Measurements from ENCODE around the gene ELK3.

Gene ELK3

GRCh38 chr12:96193725-96194575, at the start of gene ELK3:
Gene ELK3, plus strand, starts transcription at chr12:96194375.
- Mint-ChIP-seq H3K27me3 (peaks cover 8% of the 10 kb centered on the region), H3K4me1 (ENCODE audit: low read depth) (peaks cover 25% of the 10 kb centered on the region), H3K4me3 (peak within 1 kb of the TSS; percentile 91), H3K9me3 (no peaks in the 10 kb centered on the region), H3K36me3 (ENCODE audit: low read depth) (peaks cover 14% of the 10 kb centered on the region), H3K27ac (peak within 1 kb of the TSS; percentile 94)
- intact Hi-C loops (cut with micrococcal nuclease), result no loop called here

DNA sequence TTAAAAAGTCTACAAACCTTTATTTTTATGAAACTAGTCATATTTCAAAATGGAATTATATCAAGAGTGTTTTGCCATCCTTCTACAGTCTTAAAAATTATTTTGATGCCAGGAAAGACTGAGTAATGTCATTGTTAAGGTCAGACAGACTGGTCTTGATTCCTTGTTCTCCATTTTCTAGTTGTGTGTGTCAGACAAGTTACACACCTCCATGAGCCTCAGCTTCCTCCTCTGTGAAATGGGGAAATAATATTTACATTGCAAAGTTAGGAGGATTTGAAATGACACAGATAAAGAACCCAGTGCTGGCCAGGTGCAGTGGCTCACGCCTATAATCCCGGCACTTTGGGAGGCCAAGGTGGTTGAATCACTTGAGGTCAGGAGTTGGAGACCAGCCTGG, 47.4 kb upstream of the ELK3 start:
- Mint-ChIP-seq H3K9me3 (no peaks in the 10 kb centered on the region), H3K4me1 (ENCODE audit: low read depth) (peaks cover 33% of the 10 kb centered on the region), H3K4me3 (no peak overlapping the region), H3K27me3 (peaks cover 4% of the 10 kb centered on the region), H3K36me3 (ENCODE audit: low read depth) (no peaks in the 10 kb centered on the region), H3K27ac (no peak overlapping the region)
- intact Hi-C loops (cut with micrococcal nuclease), result no loop called here

DNA sequence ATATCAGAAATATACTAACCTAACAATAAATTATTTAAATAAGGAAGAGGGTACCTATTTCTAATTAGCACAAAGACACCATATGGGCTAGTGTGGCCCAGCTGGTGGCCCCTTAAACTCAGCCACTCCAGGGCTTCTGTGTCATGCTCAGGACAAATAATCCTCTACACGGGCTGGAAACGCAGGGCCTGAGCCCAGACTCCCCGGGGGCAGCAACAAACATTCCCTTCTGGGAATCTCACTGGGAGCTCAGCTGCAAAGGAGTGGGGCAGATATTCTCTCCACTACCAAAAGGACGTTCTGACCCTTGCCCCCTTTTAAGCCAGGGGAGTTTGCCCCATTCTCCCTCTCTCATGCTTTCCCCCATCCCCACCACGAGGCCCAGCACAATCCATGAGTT, 43.7 kb upstream of the ELK3 start:
- Mint-ChIP-seq H3K27me3 (no peaks in the 10 kb centered on the region), H3K9me3 (no peaks in the 10 kb centered on the region), H3K36me3 (ENCODE audit: low read depth) (no peaks in the 10 kb centered on the region), H3K4me3 (no peak overlapping the region), H3K27ac (no peak overlapping the region), H3K4me1 (ENCODE audit: low read depth) (peaks cover 5% of the 10 kb centered on the region)
- intact Hi-C loops (cut with micrococcal nuclease), result no loop called here

DNA sequence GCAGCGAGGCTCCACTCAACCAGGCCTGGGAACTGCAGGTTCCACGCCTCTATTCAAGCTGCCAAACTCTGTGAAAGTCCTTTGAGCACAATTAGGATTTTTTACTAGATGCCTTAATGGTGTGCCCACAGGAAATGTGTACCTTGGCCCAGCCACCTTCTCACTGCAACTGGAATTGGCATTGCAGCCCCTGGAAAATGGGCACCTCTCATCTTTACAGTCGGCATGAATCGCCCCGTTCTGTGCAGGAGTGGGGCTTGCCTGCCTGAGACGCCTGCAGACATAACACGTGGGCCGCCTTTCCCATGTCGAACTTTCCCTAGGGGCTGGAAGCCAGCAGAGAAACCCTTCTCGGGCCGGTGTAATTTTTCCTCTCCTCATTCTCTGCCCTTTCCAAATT, 42.0 kb upstream of the ELK3 start:
- Mint-ChIP-seq H3K27ac (no peak overlapping the region), H3K4me1 (ENCODE audit: low read depth) (no peaks in the 10 kb centered on the region), H3K4me3 (no peak overlapping the region), H3K36me3 (ENCODE audit: low read depth) (no peaks in the 10 kb centered on the region), H3K27me3 (no peaks in the 10 kb centered on the region), H3K9me3 (no peaks in the 10 kb centered on the region)
- intact Hi-C loops (cut with micrococcal nuclease), result no loop called here

GRCh38 chr12:96153131-96153725, 40.9 kb upstream of the ELK3 start:
- H3K27ac Mint-ChIP-seq, result no peak overlapping the region
- intact Hi-C loops (cut with micrococcal nuclease), result no loop called here
- H3K4me3 Mint-ChIP-seq, result no peak overlapping the region
- no peaks in the 10 kb centered on the region for H3K9me3 Mint-ChIP-seq
- no peaks in the 10 kb centered on the region for H3K36me3 Mint-ChIP-seq (ENCODE audit: low read depth)
- no peaks in the 10 kb centered on the region for H3K4me1 Mint-ChIP-seq (ENCODE audit: low read depth)
- peaks cover 2% of the 10 kb centered on the region for H3K27me3 Mint-ChIP-seq

DNA sequence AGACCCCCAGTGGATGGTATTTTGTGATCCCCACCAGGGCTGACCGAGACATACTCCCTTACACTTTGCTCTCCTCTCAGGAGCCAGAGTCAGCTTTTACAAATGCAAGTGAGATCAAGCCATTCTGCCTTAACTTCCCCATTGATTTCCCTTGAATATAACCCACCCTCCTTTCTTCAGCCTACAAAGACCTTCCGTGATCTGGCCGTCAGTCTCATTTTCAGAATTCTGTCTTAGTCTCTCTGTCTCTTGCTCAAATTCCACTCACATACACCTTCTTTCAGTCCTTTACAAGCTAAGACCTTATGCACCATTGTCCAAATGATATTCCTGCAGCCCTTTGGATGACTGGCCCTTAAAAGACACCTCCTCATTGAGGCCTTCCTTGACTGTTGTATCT, 39.0 kb upstream of the ELK3 start:
- Mint-ChIP-seq H3K9me3 (no peaks in the 10 kb centered on the region), H3K27me3 (peaks cover 2% of the 10 kb centered on the region), H3K4me3 (no peak overlapping the region), H3K4me1 (ENCODE audit: low read depth) (no peaks in the 10 kb centered on the region), H3K27ac (no peak overlapping the region), H3K36me3 (ENCODE audit: low read depth) (no peaks in the 10 kb centered on the region)
- intact Hi-C loops (cut with micrococcal nuclease), result no loop called here

DNA sequence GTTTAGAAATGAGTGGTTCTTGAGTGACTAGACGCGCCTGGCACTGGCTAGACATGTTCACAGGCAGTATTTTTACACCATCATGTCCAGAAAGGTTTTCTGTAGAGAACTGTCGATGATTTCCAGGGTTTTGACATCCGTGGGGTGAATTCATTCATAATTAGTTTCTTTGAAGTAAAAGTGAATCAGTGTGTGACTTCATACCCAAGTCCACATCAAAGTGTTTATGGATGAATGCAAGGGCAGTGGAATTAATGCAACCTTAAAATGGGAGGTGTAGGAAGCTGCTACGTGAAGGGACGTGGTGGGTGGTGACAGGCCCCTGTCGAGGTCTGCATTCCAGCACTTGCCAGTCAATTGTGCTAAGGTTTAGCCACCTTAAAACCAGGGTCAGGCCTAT, 38.4 kb upstream of the ELK3 start:
- intact Hi-C loops (cut with micrococcal nuclease), result no loop called here
- H3K36me3 Mint-ChIP-seq (ENCODE audit: low read depth), result no peaks in the 10 kb centered on the region
- peaks cover 2% of the 10 kb centered on the region for H3K27me3 Mint-ChIP-seq
- H3K9me3 Mint-ChIP-seq, result no peaks in the 10 kb centered on the region
- H3K4me3 Mint-ChIP-seq, result no peak overlapping the region
- H3K4me1 Mint-ChIP-seq (ENCODE audit: low read depth), result no peaks in the 10 kb centered on the region
- H3K27ac Mint-ChIP-seq, result no peak overlapping the region

DNA sequence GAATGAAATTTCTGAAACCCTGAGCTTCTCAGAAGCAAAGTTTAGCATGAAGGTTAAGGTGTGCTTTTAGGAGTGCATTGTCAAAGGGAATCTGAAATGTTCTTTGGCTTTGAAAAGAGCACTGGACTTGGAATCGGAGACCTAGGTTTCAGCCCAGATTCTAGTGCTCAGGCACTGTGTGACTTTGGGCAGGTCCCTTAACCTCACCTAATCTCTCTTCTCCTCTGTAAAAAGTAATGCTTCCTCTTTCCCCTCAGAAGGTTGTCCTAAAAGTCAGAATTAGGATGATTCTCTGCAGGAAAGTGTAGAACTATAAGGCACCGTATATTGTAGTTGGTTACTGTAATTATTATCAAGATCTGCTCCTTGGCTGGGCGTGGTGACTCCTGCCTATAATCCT, 38.0 kb upstream of the ELK3 start:
- Mint-ChIP-seq H3K4me1 (ENCODE audit: low read depth) (no peaks in the 10 kb centered on the region), H3K9me3 (no peaks in the 10 kb centered on the region), H3K27ac (no peak overlapping the region), H3K36me3 (ENCODE audit: low read depth) (no peaks in the 10 kb centered on the region), H3K4me3 (no peak overlapping the region), H3K27me3 (peaks cover 2% of the 10 kb centered on the region)
- intact Hi-C loops (cut with micrococcal nuclease), result no loop called here

DNA sequence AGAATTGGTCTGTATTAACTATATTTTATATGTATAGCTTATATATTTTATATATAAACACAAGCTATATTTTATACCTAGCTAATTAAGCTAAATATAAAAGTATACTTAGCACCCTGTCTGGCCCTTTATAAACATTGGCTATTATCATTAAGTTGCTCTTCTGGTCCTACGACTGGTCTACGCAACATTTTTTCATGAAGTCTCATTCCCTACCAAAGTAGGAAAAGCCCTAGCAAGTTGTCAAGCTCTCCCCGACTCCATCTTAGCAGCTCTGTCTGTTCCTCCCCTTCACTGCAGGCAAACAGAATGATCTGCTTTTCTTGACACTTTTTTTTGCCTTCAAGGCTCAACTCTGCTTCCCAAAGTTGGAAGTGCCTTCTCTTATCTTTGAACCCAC, 36.7 kb upstream of the ELK3 start:
- no peak overlapping the region for H3K27ac Mint-ChIP-seq
- no peaks in the 10 kb centered on the region for H3K36me3 Mint-ChIP-seq (ENCODE audit: low read depth)
- H3K4me1 Mint-ChIP-seq (ENCODE audit: low read depth), result no peaks in the 10 kb centered on the region
- no peaks in the 10 kb centered on the region for H3K9me3 Mint-ChIP-seq
- H3K27me3 Mint-ChIP-seq, result peaks cover 2% of the 10 kb centered on the region
- intact Hi-C loops (cut with micrococcal nuclease), result no loop called here
- H3K4me3 Mint-ChIP-seq, result no peak overlapping the region

DNA sequence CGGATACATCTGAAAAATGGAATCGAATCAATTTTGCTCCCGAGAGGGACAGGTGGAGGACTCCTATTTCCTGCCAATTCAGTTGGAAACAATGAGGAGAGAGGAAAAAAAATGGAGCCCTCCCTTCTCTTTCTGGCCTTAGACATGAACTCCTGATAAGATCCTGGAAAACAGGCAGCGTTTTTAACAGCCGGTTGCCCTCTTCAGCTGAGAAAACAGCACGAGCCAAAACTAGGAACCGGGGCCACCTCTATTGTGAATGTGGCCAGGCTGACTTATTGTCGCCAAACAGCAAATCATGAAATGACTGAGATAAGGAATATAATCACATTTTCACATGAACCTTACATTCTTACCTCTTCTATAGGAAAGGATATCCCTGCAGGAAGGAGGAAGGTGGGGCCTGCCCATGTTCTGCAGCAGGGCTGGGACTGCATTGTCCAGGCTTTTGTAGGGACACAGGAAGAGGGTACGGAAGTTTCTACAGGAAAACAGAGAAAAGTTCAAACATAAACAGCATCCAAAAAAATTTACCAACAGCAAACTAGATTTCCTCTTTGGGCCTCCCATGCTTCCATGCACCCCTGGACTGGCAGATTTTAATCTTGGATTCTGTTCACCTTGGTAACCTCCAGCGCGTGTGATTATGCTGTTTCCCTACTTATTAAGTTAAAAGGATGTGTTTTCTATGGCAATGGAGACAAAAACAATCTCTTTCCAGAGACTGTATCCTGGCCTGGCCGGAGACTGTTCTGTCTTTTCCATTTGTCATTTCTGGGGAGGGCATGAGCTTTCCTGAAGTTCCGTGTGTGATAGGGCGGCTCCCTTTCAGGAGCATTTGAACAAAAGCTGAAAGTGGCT, 29.0 kb upstream of the ELK3 start:
- no peak overlapping the region for H3K4me3 Mint-ChIP-seq
- no peaks in the 10 kb centered on the region for H3K9me3 Mint-ChIP-seq
- no peaks in the 10 kb centered on the region for H3K36me3 Mint-ChIP-seq (ENCODE audit: low read depth)
- peaks cover 17% of the 10 kb centered on the region for H3K4me1 Mint-ChIP-seq (ENCODE audit: low read depth)
- H3K27ac Mint-ChIP-seq, result no peak overlapping the region
- intact Hi-C loops (cut with micrococcal nuclease), result no loop called here
- H3K27me3 Mint-ChIP-seq, result peaks cover 9% of the 10 kb centered on the region

DNA sequence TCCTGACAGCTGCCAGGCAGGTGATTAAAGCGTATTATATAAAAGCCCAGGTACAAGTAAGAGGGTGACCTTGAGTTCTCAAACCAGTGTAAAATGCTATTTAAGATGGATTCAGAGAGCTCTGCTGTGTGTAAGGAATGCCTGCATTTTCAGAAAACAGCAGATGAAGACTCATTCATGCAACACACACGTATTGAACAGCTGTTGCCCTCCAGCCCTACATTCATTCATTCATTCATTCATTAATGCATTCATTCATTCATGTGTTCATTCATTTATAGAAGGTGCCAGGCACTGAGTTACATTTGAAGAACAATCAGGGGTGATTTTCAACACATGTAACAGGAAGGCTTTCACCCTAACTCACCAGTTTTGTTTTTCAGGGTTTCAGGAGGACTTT, 27.4 kb upstream of the ELK3 start:
- Mint-ChIP-seq H3K4me1 (ENCODE audit: low read depth) (peaks cover 28% of the 10 kb centered on the region), H3K27ac (no peak overlapping the region), H3K9me3 (no peaks in the 10 kb centered on the region), H3K36me3 (ENCODE audit: low read depth) (no peaks in the 10 kb centered on the region), H3K27me3 (peaks cover 13% of the 10 kb centered on the region), H3K4me3 (no peak overlapping the region)
- intact Hi-C loops (cut with micrococcal nuclease), result no loop called here

GRCh38 chr12:96167492-96167891, 26.7 kb upstream of the ELK3 start:
- peaks cover 3% of the 10 kb centered on the region for H3K9me3 Mint-ChIP-seq
- H3K4me1 Mint-ChIP-seq (ENCODE audit: low read depth), result peaks cover 35% of the 10 kb centered on the region
- no peaks in the 10 kb centered on the region for H3K36me3 Mint-ChIP-seq (ENCODE audit: low read depth)
- H3K27ac Mint-ChIP-seq, result no peak overlapping the region
- no peak overlapping the region for H3K4me3 Mint-ChIP-seq
- intact Hi-C loops (cut with micrococcal nuclease), result no loop called here
- peaks cover 16% of the 10 kb centered on the region for H3K27me3 Mint-ChIP-seq

- Mint-ChIP-seq H3K4me3 (no peak overlapping the region), H3K27me3 (peaks cover 18% of the 10 kb centered on the region), H3K4me1 (ENCODE audit: low read depth) (peaks cover 37% of the 10 kb centered on the region), H3K27ac (peak overlapping the region; percentile 21), H3K36me3 (ENCODE audit: low read depth) (no peaks in the 10 kb centered on the region), H3K9me3 (peaks cover 8% of the 10 kb centered on the region)
- intact Hi-C loops (cut with micrococcal nuclease), result loop anchor here (5.0 kb wide), 1 partner anchor 43 kb away; no protein-coding TSS in a partner anchor
These were observed 23.8 kb upstream of the ELK3 start for GRCh38 chr12:96170328-96170727.

- no peak overlapping the region for H3K4me3 Mint-ChIP-seq
- peak overlapping the region; percentile 21 for H3K27ac Mint-ChIP-seq
- intact Hi-C loops (cut with micrococcal nuclease), result loop anchor here (5.0 kb wide), 1 partner anchor 43 kb away; no protein-coding TSS in a partner anchor
- H3K36me3 Mint-ChIP-seq (ENCODE audit: low read depth), result no peaks in the 10 kb centered on the region
- H3K9me3 Mint-ChIP-seq, result peaks cover 8% of the 10 kb centered on the region
- peaks cover 37% of the 10 kb centered on the region for H3K4me1 Mint-ChIP-seq (ENCODE audit: low read depth)
- peaks cover 18% of the 10 kb centered on the region for H3K27me3 Mint-ChIP-seq
These were observed 23.4 kb upstream of the ELK3 start for GRCh38 chr12:96170762-96171161.
